ENCODE measurements around the gene CBR4. TPM values are rescaled to one million over a fixed set of nuclear protein-coding genes. Genes with fewer than 3 reads are reported as not detected.

CBR4 gene
- total and polyA plus RNA-seq, 11 donors: 8.7 to 26.5 (median 20.7) TPM

DNA sequence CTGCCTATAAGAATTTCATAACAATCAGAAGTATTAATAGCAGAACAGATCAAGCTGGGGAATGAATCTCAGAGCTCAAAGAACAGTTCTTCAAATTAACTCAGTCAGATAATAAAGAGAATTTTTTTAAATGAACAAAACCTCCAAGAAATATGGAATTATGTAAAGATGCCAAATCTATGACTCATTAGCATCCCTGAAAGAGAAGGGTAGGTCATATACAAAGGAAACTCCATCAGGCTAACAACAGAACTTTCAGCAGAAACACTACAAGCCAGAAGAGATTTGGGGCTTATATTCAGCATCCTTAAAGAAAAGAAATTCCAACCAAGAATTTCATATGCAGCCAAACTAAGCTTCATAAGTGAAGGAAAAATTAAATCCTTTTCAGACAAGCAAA, 28.6 kb downstream of the CBR4 start:
- peaks cover 0 to 56% (median 17%) of the 10 kb centered on the region in 9 donors for H3K36me3 ChIP-seq
- DNase-seq: no peak
- TF ChIP-seq CTCF (IDR thresholded peaks at IDR 0.05) (no peak), POLR2A (IDR thresholded peaks at IDR 0.05) (no peak)
- H3K27ac ChIP-seq: no peak overlapping the region
- H3K9me3 ChIP-seq: peaks cover 0 to 38% (median 13%) of the 10 kb centered on the region in 12 donors
- no peaks in the 10 kb centered on the region for H3K27me3 ChIP-seq
- no peaks in the 10 kb centered on the region for H3K4me1 ChIP-seq
- ATAC-seq: no peak
- intact Hi-C loops (cut with DNase I): no loop called here
- H3K4me3 ChIP-seq: no peak overlapping the region

DNA sequence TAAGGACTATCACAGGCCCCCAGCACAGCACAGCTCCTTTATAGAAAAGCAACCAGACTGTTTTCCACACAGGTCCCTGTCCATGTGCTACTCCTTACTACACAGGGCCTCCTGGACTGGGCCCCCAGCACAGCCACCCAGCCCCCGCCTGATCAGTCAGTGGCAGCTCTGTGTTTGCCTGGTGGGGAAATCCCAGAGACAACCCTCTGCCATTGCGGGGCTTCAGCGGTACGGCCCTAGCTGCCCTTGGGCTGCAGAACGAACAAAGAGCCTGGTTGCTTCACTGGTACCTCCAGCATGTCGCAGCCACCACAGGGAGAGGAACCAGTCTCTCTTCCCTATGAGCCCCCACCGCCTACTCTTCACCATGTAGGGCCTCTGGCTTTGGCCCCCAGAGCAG, 30.7 kb downstream of the CBR4 start:
- Histone ChIP-seq H3K27ac (no peak overlapping the region), H3K36me3 (peaks cover 0 to 60% (median 15%) of the 10 kb centered on the region in 9 donors), H3K27me3 (no peaks in the 10 kb centered on the region), H3K9me3 (peaks cover 0 to 40% (median 13%) of the 10 kb centered on the region in 12 donors), H3K4me3 (no peak overlapping the region), H3K4me1 (no peaks in the 10 kb centered on the region)
- WGBS, 4 donors: 75 to 95% (median 89%) methylated on average over 4 to 7 of the region's 7 CpGs
- DNase-seq: no peak
- ATAC-seq: no peak
- intact Hi-C loops (cut with DNase I): no loop called here
- TF ChIP-seq CTCF (IDR thresholded peaks at IDR 0.05): no peak
- TF ChIP-seq POLR2A (IDR thresholded peaks at IDR 0.05): no peak

DNA sequence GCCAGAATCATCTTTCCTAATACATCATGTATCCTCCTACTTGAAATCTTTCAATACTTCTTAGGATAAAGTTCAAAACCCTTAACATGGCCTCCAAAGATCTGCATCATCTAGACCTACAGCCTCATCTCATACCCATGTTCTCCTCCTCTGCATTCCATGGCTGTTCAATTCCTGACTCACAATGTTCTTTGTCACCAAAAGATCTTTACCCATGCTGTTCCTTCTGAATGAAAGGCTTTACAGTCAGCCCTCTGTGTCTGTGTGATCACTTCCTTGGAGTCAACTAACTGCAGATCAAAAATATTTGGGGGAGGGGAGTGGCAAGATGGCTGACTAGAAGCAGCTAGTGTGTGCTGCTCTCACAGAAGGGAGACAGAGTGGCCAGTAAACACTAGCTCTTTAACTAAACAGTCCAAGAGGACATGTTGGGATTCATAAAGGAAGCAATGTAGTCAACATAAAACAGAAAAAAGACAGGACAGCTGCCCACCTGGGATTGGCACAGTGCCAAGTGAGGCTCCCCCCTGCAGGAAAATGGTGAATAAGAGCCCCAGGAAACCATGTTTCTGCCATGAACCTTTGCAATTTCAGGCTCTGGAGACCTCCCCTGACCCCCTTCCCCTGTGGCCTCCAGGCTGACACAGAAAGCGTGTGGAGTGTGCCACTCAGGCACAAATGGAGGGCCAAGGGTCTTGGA, 31.9 kb downstream of the CBR4 start:
- Histone ChIP-seq H3K9me3 (peaks cover 0 to 41% (median 13%) of the 10 kb centered on the region in 12 donors), H3K4me3 (no peak overlapping the region), H3K27ac (no peak overlapping the region), H3K4me1 (no peaks in the 10 kb centered on the region), H3K27me3 (no peaks in the 10 kb centered on the region), H3K36me3 (peaks cover 0 to 55% (median 15%) of the 10 kb centered on the region in 9 donors)
- ATAC-seq: no peak
- no peak for DNase-seq
- WGBS, 4 donors: 94 to 100% (median 100%) methylated on average over 1 of the region's 1 CpG
- TF ChIP-seq POLR2A (IDR thresholded peaks at IDR 0.05) (no peak), CTCF (IDR thresholded peaks at IDR 0.05) (no peak)
- intact Hi-C loops (cut with DNase I): no loop called here

GRCh38 chr4:168972596-168972995, 37.5 kb downstream of the CBR4 start:
- WGBS, 4 donors: 95 to 99% (median 97%) methylated on average over 4 of the region's 4 CpGs
- no peaks in the 10 kb centered on the region for H3K27me3 ChIP-seq
- DNase-seq (no peak), ATAC-seq (no peak)
- TF ChIP-seq CTCF (IDR thresholded peaks at IDR 0.05) (no peak), POLR2A (IDR thresholded peaks at IDR 0.05) (no peak)
- no peak overlapping the region for H3K27ac ChIP-seq
- peaks cover 0 to 49% (median 2%) of the 10 kb centered on the region in 12 donors for H3K9me3 ChIP-seq
- no peaks in the 10 kb centered on the region for H3K4me1 ChIP-seq
- peaks cover 0 to 33% (median 14%) of the 10 kb centered on the region in 9 donors for H3K36me3 ChIP-seq
- intact Hi-C loops (cut with DNase I): no loop called here
- no peak overlapping the region for H3K4me3 ChIP-seq

Measured in heart left ventricle (tissue), 16 donors.